NB4 (cell line): ENCODE results near the gene TSC22D1.

Experiments used
- CTCF ChIP-seq: IDR thresholded peaks from one replicate; pipeline ENCODE4 v1.5.1; 2012; ENCODE audit warnings: low read depth, low read length
- POLR2A ChIP-seq: IDR thresholded peaks from 2 replicates; pipeline ENCODE4 v1.6.1; 2011; ENCODE audit warnings: mild to moderate bottlenecking; ENCODE audit not compliant: insufficient read length; ENCODE audit errors: extremely low read depth

GRCh38 chr13:44393391-44393790, 182.7 kb downstream of the TSC22D1 start:
- no peak for TF ChIP-seq CTCF
- no peak for TF ChIP-seq POLR2A
